GM03348 (cell line): ENCODE measurements around the gene WDCP.
"Not testable (repeated sequence)": the region's sequence is repeated elsewhere in the genome, so short reads cannot be mapped to it uniquely, and the experiment has no call there.

ENCODE experiments used
- DNase-seq: peaks from one replicate; pipeline ENCODE4 v3.0.0; 2012; ENCODE audit warnings: low spot score

WDCP gene, protein sequence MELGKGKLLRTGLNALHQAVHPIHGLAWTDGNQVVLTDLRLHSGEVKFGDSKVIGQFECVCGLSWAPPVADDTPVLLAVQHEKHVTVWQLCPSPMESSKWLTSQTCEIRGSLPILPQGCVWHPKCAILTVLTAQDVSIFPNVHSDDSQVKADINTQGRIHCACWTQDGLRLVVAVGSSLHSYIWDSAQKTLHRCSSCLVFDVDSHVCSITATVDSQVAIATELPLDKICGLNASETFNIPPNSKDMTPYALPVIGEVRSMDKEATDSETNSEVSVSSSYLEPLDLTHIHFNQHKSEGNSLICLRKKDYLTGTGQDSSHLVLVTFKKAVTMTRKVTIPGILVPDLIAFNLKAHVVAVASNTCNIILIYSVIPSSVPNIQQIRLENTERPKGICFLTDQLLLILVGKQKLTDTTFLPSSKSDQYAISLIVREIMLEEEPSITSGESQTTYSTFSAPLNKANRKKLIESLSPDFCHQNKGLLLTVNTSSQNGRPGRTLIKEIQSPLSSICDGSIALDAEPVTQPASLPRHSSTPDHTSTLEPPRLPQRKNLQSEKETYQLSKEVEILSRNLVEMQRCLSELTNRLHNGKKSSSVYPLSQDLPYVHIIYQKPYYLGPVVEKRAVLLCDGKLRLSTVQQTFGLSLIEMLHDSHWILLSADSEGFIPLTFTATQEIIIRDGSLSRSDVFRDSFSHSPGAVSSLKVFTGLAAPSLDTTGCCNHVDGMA

DNA sequence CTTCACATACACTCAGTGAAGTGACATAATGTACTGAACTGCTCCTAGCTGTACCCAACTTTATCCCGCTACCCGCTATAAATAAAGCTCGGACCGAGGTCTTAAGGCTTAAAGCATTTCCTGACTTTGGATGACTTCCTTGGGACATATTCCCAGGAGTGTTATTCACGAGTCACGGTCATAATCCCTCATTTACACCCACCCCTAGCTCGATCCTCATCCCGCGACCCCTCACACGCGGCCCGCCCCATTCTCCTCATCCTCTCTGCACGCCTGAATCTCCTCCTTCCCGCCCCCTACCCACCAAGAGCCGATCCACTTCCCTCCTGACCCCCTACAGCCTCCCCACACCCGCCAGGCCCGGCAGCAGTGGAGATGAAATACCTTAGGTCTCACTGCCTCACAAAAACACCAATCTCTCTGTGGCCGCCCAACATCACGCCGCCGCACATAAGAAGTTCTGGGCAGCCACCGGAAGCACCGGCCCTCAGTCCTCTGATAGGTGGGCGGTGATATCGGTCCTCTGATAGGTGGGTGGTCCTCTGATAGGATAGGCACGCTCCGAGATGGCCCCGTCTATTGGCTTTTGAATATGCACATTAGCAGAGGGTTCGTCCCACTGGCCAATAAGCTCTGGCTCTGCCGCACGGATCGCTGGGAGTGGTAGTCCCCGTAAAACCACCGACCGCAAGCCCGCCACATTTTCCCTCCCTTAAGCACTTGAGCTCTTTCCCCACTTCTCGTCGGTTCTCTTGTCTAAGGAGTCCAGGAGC, at the start of gene WDCP:
Gene WDCP, minus strand, starts transcription at position 462 of the 773 bp plus-strand sequence. CDS start 7,897 bp downstream, outside the sequence.
- DNase-seq, result peak; percentile 97

DNA sequence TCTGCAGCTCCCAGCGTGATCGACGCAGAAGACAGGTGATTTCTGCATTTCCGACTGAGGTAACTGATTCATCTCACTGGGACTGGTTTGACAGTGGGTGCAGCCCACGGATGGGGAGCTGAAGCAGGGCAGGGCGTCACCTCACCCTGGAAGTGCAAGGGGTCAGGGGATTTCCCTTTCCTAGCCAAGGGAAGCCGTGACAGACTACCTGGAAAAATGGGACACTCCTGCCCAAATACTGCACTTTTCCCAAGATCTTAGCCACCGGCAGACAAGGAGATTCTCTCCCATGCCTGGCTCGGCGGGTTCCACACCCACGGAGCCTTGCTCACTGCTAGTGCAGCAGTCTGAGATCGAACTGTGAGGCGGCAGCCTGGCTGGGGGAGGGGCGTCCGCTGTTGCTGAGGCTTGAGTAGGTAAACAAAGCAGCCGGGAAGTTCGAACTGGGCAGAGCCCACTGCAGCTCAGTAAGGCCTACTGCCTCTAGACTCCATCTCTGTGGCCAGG, 48.0 kb upstream of the WDCP start:
- DNase-seq, result not testable (repeated sequence)

DNA sequence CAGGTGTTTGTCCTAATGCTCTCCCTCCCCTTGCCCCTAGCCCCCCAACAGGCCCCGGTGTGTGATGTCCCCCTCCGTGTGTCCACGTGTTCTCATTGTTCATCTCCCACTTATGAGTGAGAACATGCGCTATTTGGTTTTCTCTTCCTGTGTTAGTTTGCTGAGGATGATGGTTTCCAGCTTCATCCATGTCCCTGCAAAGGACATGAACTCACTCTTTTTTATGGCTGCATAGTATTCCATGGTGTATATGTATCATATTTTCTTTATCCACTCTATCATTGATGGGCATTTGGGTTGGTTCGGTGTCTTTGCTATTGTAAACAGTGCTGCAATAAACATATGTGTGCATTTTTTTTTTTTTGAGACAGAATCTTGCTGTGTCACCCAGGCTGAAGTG, 46.1 kb upstream of the WDCP start:
- not testable (repeated sequence) for DNase-seq

DNA sequence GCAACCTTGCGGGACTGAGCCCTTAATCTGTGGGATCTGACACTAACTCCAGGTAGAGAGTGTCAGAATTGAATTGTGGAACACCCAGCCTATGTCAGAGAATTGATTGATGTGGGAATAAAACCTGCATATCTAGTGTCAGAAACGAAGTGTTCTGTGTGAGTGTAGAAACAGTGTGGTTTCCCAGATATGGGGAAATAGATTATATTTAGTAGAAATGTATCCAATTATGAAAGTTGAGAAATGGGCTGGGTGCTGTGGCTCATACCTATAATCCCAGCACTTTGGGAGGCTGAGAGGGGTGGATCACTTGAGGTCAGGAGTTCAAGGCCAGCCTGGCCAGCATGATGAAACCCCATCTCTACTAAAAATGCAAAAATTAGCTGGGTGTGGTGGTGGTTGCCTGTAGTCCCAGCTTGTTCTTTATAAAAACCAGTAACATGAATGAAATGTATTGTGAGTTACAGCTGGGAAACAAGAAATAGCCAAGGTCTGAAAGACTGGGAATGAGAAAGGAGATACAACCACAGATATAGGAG, 41.7 kb upstream of the WDCP start:
- DNase-seq, result no peak

DNA sequence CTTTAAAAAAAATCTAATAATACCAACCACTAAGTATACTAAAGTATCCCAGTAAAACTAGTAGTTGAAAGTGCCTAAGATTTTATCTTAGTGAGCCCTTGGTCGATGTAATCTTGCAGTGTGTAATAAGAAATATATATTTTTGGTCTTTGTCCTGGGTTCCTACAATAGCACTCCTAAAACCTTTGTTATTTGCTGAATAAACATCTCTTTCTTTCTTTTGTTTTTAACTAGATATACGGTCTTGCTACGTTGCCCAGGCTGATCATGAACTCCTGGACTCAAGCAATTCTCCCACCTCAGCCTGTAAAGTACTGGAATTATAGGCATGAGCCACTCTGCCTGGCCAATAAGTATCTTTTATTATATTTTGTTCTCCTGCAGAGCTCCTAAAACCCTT, 39.8 kb upstream of the WDCP start:
- no peak for DNase-seq

DNA sequence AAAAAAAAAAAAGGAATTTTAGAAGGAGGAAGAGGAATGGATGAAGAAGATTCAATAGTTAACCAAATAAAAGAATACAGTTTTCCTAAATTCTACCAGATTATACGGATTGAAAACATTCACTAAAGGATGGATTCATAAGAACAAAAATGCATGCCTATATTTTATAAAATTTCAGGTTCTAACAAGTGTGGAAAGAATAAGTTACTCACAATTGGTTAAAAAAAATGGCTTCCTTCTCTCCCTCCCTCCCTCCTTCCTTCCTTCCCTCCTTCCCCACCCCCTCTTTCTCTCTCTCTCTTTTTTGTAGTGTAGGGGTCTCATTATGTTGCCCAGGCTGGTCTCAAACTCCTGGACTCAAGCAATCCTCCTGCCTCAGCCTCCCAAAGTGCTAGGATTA, 39.0 kb upstream of the WDCP start:
- no peak for DNase-seq

DNA sequence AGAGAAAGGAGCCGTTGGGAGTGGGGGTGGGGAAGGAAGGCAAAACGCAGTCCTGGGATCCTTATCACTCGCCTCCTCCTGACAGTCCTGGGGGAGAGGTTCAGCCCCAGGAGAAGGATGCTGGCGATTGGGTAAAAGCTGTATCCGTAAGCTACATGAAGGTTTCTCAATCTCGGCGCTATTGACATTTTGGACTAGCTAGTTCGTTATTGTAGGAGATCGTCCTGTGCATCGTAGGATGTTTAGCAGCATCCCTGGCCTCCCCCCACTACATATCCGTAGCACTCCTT, 38.0 kb upstream of the WDCP start:
- DNase-seq, result no peak

DNA sequence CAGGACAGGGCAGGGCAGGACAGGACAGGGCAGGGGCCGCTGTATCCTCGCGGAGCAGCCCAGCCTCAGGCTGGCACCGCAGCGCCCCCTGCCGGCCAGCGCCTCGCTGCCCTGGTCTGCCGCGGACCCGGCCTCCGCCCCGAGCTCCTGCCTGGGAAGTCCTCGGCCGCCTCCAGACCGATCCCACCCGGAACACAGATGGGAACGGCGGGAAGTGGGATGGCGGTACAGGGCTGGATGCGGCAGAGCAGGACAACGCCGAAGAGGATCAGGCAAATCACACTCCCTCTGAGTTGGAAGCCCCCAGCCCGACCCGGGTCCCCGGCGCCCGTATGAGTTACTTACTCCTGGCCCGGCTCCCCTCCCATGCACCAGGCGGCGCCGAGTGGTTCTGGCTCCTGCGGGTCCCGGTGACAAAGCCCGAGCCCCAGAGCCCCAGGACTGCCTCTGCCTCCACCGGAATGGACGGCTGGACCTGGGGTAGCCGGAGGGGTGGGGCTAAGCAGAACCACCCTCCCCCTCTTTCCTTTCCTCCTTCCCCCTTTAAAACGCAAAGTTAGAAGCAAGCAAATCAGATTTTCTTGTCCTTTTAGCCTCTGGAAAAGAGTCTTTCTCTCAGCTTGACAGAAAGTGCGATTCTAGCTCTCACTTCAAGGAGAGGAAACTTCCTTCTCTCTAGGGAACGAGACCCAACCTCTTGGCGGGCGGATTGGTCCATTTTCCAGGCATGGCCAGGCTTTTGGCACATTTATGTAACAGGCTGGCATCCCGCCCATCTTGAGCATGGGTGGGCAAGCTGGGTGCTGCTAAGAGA, 37.4 kb upstream of the WDCP start, which contains the start of gene TP53I3:
Gene TP53I3, minus strand, starts transcription at position 449 of the 814 bp plus-strand sequence. CDS start 508 bp downstream, outside the sequence.
- peak; percentile 95 for DNase-seq

DNA sequence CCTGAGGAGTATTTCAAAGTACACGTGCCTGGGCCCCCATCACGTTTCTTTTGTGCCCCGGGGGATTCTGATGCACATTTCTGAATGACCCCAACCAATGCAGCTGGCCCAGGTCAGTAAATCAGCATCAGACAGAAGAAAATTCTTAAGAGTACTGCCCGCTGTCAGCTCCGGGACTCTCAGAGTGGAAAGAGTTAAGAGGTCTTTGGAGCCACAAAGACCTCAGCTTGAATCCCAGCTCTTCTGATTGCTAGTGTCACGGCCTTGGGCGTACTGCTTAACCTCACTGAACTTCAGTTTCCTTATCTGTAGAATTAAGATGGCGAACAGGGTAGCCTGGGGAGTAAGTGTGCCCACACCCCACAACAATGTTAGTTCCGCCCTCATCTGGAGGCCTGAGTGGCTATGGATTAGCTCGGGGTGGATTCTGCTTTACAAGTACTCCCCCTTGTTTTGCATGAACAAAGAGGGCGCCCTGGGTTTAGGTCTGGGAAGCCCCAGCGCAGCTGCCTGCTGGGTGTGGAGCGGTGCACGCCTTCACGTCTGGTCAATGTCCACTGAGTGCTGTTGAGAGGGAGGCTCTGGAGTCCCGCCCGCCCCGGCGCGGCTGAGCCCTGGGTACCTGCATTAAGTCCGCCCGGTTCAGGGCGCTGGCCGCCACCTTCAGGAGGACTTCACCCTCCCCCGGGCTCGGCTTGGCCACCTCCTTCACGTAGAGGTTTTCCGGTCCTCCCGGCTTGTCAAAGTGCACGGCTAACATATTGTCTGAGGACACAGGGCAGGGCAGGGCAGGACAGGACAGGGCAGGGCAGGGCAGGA, 36.6 kb upstream of the WDCP start:
- peak; percentile 79 for DNase-seq

DNA sequence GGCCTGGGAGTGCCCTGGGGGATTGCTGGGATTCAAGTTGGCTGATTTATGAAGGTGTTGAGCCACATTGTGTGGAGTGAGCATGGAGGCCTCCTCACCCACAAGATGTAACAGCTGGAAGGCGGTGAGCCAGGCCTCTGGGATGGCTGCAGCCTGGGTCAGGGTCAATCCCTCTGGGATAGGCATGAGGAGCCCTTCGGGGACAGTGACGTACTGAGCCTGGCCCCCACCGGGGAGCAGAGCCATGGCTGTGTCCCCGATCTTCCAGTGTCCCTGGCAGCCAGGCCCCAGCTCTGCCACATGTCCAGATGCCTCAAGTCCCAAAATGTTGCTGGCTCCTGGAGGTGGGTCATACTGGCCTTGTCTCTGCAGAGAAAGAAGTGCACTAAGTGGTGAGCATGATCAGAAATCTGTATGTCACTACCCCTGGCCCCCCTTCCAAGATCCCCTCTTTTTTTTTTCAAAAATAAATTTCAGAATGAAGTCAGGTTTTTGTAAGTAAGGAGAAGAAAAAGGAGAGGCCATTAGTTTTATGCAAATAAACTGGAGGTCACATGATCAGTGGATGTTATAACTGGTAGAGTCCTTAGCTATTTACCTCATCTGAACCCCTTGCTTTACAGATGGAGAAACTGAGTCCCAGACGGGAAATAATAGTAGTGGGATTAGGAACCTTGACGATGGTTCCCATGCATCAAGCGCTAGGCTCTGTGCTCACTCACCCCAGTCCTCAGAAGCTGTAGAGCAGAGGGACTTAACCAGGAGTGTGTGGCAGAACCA, 35.8 kb upstream of the WDCP start:
- DNase-seq, result no peak

DNA sequence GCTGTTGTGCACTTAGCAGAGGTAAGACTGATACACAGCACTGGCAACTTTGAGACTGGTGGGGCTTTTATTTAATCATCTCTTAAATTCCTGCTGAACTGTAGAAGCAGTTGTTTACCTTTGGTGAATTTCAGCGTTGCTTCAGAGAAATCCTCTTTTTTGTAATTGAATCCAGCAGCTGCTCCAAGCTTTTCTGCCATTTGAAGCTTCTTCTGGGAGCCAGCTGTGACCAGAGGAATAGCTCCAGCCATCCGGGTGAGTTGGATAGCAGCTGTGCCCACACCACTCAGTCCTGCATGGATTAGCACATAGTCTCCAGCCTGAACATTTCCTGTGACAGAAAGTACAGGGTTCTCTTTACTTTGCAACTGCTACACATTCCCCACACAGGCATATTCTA, 33.5 kb upstream of the WDCP start:
- DNase-seq, result no peak

DNA sequence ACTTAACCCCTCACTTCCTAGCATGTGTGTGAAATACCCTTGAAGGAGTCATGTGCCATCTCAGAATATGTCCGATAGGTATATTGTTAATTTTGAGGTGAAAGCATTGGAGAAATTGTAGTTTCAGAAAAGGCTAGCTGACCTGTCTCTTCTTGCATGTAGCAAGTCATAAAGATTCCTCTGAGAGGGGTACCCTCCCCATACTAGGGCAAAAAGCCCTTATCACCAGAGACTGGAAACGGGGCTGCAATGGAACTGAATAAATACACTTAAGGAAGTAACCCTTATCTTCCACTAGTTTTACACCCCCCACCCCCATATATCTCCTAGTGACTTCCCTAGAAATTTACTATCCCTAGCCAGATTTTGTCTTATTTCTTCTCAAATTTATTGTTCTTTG, 30.7 kb upstream of the WDCP start:
- no peak for DNase-seq

DNA sequence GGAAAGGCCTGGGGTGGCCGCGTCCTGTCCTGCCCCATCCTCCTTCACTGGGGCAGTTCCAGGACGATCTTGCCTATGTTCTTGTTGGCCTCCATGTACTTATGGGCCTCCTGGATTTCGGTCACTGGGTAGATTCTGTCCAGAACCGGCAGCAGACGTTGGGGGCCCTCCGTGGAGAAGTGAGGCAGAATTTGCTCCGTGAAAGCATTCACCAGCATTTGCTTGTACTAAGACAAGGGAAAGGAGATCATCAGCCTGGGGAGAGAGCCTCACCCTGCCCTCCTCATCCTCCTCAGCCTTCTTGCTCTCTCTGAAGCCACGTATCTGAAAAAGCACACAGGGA, 30.3 kb upstream of the WDCP start:
- no peak for DNase-seq

DNA sequence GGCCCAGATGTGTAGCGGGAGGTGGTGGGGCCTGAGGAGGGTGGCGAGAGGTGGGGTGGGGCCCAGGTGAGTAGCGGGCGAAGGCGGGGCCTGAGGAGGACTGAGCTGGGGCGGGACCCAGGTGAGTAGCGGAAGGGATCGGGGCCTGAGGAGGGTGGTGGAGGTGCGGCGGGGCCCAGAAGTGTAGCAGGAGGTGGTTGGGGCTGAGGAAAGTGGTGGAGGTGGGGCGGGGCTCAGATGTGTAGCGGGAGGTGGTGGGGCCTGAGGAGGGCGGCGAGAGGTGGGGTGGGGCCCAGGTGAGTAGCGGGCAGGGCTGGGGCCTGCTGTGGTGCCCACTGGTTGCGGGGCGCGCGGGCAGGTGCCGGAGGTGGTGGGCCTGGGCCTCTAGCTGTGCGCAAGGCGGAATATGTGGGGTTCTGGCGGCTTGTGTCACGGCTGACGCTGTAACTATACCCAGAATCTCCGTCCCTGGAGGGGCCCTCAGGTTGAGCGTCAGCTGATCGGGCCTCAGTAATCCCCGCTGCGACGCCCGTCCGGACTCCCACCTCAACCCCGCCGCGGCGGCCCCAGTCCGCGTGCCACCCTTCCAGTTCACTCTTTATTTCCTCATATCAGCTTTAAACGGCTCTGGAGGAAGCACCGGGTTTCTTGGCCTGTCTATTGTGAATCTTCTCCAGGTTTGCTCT, 29.8 kb upstream of the WDCP start:
- peak; percentile 21 for DNase-seq

DNA sequence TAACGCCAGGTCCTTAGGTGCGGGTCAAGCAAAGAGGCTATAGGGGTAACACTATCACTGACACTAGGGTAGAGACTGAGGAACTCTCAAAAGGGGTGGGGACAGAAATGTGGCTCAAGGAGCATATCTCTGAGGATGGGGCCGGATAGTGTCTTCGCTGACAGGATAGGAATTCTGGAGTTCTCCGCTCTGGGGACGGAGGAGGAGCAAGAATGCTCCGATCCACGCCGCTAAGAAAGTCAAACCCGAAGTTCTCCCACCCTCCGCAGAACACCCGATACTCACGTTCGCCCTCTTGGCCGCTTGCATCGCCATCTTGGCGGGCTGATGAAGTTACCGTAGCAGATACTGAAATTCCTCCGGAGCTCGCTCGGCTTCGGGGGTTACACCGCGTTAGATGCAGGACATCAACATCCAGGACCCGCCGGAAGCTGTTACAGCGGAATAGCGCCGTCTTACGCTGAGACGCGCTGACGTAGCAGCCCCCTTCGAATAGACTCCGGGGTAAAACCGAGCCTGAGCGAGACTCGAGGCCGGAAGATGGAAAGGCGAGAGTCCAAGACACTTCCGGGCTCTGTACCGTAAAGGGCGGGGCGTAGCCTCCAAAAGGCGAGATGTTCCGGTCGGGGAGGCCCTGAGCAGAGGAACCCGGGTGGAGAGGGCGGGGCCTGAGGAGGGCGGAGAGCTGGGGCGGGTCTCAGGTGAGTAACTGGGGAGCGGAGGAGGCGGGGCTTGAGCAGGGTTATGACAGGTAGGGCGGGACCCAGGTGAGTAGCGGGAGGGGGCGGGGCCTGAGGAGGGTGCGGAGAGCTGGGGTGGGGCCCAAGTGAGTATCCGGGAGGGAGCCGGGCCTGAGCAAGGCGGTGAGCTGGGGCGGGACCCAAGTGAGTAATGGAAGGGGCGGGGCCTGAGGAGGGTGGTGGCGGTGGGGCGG, 29.0 kb upstream of the WDCP start, which contains the start of gene SF3B6:
Gene SF3B6, minus strand, starts transcription at position 412 of the 934 bp plus-strand sequence. Its CDS starts 97 bp downstream, at position 315.
- peak; percentile 94 for DNase-seq

DNA sequence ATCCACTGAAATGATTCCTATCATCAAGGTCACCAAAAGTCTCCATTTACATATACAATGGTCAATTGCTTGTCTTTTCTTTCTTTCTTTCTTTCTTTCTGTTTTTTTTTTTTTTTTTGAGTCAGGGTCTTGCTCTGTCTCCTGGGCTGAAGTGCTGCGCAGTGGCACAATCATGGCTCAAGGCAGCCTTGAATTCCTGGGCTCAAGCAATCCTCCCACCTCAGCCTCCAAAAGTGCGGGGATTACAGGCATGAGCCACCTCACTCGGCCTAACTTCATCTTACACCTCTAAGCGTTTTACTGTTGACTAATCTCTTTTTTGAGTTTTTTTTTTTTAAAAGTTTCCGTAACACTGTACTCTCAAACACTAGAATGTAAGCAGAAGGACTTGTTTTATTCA, 28.1 kb upstream of the WDCP start:
- DNase-seq, result no peak

DNA sequence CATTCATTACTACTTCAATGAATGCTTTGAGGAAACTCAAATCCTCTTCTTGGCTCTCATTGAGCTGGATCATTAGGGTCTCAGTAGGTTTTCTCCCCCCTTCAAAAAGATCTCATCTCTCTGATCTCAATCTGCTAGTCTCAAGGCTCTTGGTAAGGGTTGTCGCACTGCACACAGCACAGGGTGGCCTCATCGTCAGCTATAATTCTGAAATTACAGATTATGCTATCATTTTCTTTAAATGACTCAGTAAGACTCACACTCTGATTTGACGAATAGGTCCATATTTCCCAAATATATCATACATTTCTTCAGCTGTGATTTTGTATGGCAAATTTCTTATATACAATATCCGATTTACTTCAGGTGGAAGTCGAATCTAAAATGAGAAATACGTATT, 26.6 kb upstream of the WDCP start:
- no peak for DNase-seq

DNA sequence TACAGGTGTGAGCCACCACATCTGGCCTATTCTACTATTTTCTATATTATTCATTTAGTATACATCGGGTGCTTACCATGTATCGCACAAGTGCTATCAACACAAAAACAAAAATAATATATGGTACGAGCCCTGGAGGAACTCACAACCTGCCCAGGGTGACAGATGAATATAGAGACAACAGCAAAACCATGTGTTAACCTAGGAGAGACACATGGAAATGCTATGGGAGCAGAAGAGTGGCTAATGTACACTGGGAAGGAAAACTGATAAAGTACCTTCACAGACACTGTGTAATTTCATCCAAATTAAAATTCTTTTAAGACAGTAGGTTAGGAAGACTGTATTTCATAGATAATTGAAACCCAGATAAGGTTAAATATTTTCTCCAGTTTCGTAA, 25.1 kb upstream of the WDCP start:
- DNase-seq, result no peak
